Measurements from ENCODE around the gene NUPR2.
A peak's percentile ranks its signal among the peaks of the same experiment; 100 is the strongest.
"Not testable (repeated sequence)": the region's sequence is repeated elsewhere in the genome, so short reads cannot be mapped to it uniquely, and the experiment has no call there.

The NUPR2 gene

GRCh38 chr7:56110611-56111010 lies 5.6 kb downstream of the NUPR2 start:
- H3K27ac ChIP-seq: no peak overlapping the region

GRCh38 chr7:56107954-56108258 lies 8.3 kb downstream of the NUPR2 start:
- H3K27ac ChIP-seq: no peak overlapping the region
- no peak for TF ChIP-seq ZFX (IDR thresholded peaks at IDR 0.05; ENCODE audit: borderline replicate concordance)
- TF ChIP-seq, protein P1, sequence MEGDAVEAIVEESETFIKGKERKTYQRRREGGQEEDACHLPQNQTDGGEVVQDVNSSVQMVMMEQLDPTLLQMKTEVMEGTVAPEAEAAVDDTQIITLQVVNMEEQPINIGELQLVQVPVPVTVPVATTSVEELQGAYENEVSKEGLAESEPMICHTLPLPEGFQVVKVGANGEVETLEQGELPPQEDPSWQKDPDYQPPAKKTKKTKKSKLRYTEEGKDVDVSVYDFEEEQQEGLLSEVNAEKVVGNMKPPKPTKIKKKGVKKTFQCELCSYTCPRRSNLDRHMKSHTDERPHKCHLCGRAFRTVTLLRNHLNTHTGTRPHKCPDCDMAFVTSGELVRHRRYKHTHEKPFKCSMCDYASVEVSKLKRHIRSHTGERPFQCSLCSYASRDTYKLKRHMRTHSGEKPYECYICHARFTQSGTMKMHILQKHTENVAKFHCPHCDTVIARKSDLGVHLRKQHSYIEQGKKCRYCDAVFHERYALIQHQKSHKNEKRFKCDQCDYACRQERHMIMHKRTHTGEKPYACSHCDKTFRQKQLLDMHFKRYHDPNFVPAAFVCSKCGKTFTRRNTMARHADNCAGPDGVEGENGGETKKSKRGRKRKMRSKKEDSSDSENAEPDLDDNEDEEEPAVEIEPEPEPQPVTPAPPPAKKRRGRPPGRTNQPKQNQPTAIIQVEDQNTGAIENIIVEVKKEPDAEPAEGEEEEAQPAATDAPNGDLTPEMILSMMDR (IDR thresholded peaks at IDR 0.05): no peak

More at GRCh38 chr7:56110611-56111010, 5.6 kb downstream of the NUPR2 start:
- TF ChIP-seq, protein P1 (IDR thresholded peaks at IDR 0.05): no peak
- TF ChIP-seq ZFX (IDR thresholded peaks at IDR 0.05; ENCODE audit: borderline replicate concordance): no peak

- peak within 1 kb of the TSS; percentile 77 for H3K27ac ChIP-seq
- TF ChIP-seq, protein P1 (IDR thresholded peaks at IDR 0.05): no peak
- TF ChIP-seq ZFX (IDR thresholded peaks at IDR 0.05; ENCODE audit: borderline replicate concordance): no peak
Observed at GRCh38 chr7:56106108-56107073, 9.8 kb downstream of the NUPR2 start, which contains the start of gene CHCHD2. Gene CHCHD2, minus strand, starts transcription at chr7:56106476. Its CDS starts 63 bp downstream, at chr7:56106413.

DNA sequence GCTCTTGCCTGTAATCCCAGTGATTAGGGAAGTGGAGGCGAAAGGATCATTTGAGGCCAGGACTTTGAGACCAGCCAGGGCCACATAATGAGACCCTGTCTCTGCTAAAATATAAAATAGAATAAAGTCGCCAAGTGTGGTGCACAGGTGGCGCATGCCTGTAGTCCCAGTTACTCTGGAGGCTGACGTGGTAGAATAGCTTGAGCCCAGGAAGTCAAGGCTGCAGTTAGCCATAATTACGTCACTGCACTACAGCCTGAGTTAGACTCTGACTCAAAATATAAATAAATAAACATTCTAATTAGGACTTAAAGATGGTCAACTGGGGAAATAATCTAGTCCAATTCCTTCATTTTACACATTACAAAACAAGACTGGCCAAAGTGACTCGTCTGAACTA lies 10.7 kb downstream of the NUPR2 start:
- H3K27ac ChIP-seq: peak overlapping the region; percentile 77
- no peak for TF ChIP-seq ZFX (IDR thresholded peaks at IDR 0.05; ENCODE audit: borderline replicate concordance)
- TF ChIP-seq, protein P1 (IDR thresholded peaks at IDR 0.05): no peak

DNA sequence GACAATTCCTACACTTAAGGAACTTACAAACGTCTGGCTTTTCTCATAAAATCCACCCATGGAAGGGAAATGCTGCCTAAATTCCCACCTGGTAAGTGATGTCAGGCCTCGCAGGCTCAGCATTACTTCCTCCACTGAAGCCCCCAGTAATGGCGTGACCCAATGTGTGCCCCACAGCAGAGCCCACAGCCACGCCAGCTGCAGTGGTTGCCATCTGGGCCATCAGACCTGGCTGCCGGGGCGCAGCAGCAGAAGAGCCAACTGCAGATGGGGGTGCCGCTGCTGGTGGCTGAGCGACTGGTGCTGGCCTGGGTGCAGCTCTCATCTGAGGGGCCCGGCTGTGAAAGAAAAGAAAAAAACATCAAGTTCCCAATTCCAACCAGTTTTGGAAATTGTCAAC lies 12.1 kb downstream of the NUPR2 start:
- H3K27ac ChIP-seq: not testable (repeated sequence)

GRCh38 chr7:56099653-56100052 lies 16.6 kb downstream of the NUPR2 start:
- no peak for TF ChIP-seq ZFX (IDR thresholded peaks at IDR 0.05; ENCODE audit: borderline replicate concordance)
- TF ChIP-seq, protein P1 (IDR thresholded peaks at IDR 0.05): no peak
- no peak overlapping the region for H3K27ac ChIP-seq

DNA sequence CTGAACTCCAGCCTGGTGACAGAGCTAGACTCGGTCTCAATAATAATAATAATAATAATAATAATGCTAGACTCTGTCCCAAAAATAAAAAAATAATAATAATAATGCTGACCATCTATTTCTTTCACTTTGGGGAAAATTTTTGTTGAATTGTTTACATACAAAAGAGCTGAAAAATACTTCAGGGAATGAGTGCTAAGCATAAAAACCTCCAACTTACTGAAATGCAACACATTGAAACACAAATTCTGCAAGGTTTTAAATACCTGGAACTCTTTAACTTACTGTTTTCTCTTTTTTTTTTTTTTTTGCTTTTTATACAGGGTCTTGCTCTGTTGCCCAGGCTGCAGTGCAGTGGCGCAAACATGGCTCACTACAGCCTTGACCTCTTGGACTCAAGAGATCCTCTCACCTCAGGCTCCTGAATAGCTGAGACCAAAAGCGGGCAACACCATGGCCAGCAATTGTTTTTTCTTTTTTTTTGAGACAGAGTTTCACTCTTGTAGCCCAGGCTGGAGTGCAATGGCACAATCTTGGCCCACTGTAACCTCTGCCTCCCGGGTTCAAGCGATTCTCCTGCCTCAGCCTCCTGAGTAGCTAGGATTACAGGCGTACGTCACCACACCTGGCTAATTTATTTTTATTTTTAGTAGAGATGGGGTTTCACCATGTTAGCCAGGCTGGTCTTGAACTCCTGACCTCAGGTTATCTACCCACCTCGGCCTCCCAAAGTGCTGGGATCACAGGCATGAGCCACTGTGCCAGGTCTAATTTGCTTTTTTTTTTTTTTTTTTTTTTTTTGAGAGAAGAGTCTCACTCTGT lies 17.8 kb downstream of the NUPR2 start:
- not testable (repeated sequence) for H3K27ac ChIP-seq

GRCh38 chr7:56097700-56098099 lies 18.5 kb downstream of the NUPR2 start:
- TF ChIP-seq, protein P1 (IDR thresholded peaks at IDR 0.05): no peak
- TF ChIP-seq ZFX (IDR thresholded peaks at IDR 0.05; ENCODE audit: borderline replicate concordance): no peak
- H3K27ac ChIP-seq: no peak overlapping the region

Data from 22Rv1 (cell line).